GM20431 (cell line): ENCODE measurements around the gene SDHA.

ENCODE experiments used
- in situ Hi-C: fragments of 300-500 bp; cut with MseI, MboI; formaldehyde crosslinking; loops from one replicate; pipeline ENCODE4 v1.15.0; 2020; ENCODE audit warnings: low sequenced_read_pairs; ENCODE audit not compliant: unreplicated experiment

Gene SDHA

DNA sequence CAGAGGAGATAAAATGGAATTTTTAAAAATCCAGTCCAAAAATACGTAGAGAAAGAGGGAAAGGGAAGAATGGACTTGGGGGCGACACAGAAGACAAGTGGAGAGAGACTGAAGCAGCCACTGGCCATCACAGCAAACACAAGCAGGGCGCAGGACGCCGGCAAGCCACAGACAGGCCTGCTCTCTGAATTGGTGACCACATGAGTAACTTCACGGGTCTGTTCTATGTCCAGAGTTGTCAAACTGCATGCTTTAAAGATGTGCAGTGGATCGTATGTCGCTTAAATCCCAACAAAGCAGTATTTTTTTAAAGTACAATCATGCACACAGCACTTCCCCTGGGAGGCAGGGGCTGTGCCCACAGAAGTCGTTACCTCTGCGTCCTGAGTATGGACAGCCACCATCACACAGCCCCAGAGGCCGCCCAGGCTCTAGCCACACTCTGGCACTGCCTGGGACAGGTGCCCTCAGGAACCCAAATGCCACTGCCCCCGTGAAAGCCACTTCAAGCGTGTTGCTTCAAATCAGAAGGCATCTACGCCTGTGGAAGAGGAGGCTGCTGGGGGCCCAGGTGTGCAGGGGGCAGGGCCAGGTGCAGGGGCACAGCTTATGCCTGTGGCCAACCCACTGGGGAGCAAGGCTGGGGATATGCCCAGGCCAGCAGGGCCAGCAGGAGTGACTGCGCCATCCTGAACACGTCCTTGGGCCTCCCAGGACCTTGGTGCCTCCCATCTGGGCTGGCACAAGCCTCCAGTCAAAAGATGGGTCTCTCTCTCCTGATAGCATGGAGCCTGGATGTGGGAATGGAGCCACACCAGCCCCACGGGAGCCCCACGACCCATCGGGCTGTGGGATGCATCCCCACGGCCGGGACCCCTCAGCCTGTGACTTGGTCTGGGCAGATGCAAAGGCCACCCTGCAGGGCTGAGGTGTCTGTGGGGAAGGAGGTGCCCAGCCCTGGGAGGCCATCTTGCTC is 32.7 kb upstream of the SDHA start:
- in situ Hi-C loops = no loop called here

DNA sequence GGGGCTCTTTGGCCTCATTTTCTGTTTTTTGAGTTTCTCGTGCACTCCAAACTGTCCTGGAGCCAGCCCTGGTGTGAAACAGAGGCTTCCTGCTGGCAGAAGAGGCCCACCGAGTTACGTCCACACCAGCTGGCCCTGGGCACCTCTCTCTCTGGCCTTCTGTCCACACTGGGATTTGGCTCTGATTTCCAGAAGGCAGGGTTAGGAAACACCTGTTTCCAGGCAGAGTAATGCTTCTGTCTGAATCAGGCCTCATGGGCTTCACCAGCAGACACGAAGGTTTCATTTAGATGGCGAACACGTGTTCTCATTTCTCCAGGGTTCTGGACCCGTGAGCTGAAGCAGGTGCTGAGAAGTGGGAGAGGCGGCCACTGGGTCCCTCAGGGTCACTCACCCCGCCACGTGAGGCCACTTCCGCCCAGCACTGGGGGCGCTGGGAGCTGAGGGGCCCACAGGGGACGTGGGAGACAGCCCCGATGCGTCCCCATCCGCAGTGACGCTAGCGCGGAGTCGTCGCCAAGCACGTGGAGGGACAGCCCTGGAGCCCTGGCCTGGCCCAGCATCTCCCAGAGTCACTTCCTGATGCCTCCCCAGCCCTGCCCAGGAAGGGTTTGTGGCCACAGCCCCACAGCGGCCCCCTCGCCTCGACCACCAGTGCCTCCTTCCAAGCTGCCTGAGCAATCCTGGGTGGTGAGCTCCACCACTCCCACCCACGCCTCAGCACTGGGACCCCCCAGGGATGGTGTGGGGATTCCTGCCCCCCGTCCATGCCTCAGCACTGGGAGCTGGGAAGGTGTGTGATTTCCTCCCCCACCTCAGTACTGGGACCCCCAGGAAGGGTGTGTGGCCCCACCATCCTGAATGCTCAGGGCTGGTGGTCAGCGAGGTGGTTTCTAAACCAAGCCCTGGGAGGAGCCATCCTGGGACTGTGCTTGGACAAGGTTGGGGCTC is 31.8 kb upstream of the SDHA start:
- in situ Hi-C loops = no loop called here

DNA sequence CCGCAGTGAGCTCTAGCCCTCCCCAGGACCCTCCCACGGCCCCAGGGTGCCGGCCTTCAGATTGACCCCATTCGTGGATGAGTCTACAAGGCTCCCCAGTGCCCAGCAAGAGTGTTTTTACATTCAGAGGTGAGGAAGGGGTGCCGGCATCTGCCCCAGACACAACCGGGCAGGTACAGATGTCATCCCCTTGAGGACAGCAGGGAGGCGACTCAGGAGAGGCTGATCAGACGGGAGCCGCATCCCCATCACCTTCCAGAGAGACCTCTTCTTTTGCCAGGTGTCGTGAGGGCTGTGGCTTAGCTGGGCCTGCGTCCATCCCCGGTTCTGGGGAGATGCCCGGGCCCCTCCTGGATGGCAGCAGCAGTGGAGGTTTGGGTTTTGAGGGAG is 31.1 kb upstream of the SDHA start:
- in situ Hi-C loops = no loop called here

DNA sequence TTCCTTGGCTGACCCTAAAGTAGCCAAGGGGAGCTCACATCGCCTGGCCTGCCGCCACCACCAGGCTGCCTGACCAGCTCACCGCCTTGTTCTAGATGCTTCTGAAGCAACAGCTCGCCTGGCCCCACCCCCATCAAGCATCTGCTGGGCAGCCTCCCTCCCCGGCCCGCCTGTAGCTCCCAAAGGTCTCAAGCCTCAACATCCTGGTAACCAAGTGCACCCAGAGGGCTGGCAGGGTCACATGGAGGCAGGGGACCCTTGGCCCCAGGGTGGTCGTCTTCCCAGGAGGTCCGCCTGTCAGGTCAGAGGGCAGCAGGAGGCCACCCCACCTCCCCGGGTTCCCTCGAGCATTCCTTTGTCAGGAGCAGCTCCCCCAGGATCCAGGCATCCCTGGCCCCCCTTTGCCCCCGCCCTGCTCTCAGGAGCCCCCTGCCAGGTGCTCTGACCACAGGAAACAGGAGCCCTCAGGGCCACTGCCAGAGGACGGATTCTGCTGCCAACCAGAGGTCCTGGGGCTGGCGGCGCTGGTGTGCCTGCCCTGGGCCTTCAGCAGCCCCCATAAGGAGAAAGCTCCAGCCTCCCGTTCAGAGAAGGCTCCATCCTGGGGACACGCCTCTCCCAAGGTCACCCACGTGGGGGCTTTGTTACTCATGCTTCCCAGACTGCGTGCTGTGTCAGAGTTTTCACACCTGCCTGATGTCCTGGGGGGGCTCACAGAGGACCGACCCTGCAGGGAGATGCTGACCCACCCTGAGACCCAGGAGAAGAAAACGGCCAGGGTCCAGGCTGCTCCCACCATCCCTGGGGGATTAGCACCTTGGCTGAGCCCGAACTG is 30.3 kb upstream of the SDHA start:
- in situ Hi-C loops = no loop called here

DNA sequence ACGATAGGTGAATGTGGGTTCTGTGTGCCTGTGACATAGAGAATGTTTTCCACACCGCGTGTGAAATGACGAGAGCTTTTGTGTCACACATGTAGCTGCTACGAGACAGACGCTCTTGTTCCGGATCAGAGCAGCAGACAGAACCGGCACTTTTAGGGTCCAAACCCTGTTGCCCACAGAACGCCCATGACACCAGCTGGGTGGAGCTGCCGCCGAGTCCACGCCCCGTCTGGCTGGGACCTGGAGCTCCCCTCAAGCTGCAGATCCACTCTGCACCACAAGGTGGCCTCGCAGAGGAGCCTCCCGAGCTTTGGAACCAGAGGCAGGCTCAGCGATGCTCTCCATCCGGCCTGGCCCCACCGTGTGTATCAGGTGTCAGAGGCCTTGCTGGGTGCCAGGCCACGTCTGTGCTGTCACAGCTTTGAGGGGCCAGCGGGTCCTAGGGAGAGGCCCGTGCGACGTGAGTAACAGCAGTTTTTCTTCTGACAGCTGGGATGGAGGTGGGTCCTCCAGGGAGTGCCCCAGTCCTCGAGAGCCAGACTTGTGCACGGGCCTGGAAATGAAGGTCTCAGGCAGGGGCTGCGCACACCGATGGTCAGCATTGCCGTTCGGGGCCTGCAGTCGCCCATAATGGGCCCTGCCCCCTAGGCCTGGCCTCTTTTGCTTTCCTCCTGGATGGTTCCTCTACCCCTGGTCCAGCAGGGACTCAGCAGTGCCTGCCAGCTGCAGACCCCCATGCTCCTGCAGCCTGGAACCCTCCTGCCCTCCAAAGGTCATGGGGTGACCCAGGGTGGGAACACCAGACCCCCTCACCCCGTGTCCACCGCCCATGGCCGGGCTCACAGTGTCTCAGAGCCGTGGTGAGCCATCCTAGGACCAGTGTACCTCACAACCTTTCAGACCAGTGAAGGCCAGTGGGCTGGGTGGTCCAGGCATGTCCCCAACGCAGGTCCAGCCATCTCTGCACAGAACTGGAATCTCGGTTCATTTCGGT is 29.3 kb upstream of the SDHA start:
- in situ Hi-C loops = no loop called here

DNA sequence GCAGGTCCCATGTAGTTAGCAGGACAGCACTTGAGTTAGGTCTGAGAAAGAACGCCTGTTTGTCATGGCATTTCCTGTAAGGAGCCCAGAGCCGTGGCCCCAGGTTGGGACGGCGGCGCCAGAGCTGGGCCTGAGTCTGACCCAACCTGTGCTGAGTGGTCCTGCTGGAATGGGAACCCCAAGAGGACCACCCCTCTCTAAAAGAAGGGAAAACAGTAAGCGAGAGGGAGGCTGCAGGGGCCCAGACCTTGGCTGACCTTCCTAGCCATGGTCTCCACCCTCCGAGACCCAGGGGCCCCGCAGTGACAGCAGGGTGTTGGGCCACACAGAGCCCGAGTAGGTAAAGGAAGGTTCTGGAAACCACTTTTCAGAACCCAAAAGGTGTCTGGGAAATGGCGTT is 28.6 kb upstream of the SDHA start:
- in situ Hi-C loops = no loop called here

DNA sequence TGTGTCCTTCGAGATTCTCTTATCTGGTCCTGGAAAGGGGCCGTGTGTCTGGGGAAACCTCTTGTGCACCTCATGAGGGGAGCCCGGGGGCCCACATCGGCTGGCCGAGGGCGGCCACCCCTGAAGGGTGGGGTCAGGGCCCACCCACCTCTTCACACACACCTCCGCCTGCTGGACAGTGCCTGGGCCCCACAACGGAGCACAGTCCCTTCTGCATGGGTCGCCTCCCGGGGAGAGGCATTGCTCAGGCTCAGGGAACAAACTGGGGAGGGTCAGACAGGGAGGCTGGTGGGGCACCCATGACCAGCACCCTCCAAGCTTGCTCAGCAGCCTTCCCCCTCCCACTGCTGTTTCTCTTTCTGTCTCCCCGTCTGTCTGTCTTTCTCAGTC is 28.1 kb upstream of the SDHA start:
- in situ Hi-C loops = no loop called here

DNA sequence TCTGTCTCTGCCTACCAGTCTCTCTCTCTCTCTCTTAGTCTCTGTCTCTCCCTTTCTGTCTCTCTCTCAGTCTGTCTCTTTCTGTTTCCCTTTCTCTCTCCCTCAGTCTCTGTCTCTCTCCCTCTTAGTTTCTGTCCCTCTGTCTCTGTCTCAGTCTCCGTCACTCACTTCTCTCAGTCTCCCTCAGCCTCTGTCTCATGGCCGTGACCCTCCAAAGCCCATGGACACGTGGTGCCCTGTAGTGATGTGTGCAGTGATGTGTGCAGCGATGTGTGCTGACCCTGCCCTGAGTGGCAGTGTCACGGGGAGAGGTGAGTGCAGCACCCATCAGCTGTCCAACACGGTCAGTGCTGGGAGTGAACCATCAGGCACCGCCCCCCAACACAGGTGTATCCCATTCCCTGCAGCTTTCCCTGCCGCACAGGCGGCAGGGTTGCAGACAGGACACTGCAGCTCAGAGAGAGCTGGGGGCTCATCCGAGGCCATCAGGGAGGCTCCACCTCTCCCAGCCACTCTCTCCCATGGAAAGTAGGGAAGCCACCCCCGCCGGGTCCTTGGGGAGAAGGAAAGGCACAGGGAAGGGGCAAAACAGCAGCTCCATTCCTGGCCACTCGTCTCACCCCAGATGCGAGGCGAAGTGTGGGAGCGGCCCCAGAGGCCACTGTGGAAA is 27.6 kb upstream of the SDHA start:
- in situ Hi-C loops = no loop called here

DNA sequence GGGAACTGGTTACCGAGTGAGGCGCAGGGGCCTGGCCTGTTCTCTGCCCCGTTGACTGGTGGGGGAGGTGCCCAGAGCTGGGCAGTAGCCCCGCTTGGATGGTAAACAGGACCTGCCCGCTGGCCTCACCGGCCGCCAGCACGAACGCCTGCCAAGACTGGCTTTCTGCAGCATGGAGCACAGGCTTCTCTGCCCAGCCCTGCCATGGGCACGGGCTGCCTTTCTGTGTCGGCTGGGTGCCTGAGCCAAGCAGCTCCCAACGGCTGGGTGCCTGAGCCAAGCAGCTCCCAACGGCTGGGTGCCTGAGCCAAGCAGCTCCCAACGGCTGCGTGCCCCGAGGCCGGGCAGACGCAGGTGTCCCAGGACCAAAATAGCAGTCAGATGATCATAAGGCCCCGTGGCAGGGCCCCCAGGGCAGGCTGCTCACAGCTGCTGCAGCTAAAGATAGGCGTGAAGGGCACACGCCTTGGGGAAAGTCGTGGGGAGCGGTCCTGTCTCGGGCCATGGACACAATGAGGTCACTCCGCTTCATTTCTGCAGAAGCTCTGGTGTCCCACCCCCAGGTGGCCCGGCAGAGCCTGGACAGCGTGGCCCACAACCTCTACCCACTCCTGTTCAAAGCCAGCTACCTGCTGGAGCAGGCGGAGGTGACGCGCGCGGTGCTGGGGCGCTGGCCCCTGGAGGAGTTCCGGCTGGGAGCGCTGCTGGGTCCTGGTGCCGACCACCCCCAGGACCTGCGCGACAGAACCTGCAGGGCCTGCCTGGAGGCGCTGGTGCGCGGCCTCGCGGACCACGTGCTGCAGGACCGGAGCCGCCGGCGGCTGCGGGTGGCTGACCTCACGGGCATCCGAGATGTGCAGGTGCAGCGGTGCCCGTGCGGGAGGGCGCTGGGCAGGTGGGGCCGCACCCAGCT is 26.8 kb upstream of the SDHA start, which contains the start of gene LRRC14B:
Gene LRRC14B (plus strand): TSS at position 460 of the 913 bp plus-strand sequence. CDS start 44 bp downstream, at position 504.
- in situ Hi-C loops = no loop called here

DNA sequence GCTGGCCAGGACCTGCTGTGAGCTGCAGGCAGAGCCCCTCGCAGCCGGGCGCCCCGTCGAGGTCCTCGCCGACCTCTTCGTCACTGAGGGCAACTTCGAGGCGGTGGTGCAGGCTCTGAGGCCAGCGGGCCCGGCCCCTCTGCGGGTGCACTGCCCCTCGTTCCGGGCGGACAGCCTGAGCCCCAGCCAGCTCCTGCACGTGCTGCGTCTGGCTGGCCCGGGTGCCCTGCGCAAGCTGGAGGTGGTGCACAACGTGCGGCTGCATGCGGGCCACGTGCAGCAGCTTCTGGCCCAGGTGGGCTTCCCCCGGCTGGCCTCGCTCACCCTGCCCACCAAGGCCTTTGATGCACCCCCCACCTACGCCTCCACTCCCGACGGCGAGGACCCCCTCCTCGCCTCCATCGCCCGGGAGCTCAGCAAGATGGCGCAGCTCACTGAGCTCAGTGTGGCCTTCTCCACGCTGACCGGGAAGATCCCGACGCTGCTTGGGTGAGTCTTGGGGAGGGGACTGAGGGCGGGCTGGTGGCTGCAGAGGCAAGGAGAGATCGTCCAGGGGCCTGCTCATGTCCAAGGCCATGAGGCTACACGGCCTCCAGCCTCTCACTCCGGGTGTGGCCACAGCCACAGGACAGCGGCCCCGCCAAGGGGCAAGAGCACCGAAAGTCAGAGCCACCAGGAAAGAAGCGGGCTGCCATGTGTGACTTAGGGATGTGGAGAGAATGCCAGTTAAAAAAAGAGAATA is 26.0 kb upstream of the SDHA start:
- in situ Hi-C loops = no loop called here

DNA sequence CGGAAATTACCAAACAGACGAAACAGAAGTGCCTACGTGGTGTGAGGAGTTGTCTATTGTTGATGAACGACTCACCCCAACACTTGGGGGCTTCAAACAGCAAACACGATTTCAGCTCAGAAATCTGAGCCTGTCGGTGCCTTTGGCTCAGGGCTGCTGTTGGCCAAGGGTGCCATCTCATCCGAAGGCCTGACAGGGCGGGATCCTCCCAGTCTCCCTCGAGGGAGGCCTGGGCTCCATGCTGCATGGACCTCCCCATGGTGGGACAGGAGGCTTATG is 25.5 kb upstream of the SDHA start:
- in situ Hi-C loops = no loop called here

DNA sequence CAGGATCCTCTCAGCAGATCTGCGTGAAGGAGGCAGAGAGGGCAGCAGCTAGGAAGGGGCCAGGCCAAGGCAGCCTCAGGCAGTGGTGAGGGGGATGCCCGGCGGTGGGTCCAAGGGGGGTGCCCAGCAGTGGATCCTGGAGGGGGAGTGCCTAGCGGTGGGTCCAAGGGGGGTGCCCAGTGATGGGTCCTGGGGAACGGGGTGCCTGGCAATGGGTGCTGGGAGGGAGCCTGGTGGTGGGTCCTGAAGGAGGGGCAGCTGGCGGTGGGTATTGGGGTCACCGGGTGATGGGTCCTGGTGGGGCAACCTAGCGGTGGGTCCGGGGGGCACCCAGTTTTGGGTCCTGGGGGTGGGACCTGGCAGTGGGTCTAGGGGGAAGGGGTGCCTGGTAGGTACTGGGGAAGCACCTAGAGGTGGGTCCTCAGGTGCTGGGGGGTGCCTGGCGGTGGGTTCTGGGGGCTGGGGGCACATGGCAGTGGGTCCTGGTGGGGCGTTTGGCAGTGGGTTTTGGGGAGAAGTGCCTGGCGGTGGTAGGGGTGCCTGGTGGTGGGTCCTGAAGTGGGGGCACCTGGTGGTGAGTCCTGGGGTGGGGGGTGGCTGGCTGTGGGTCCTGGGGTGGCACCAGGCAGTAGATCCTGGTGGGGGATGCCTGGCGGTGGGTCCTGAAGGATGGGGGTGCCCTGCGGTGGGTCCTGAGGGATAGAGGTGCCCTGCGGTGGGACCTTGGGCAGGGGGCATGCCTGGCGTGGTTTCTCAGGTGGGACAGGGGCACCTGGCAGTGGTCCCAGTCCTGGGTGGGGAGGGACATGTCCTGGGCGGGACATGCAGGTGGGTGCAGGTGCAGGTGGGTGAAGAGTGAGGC is 24.9 kb upstream of the SDHA start:
- in situ Hi-C loops = no loop called here

DNA sequence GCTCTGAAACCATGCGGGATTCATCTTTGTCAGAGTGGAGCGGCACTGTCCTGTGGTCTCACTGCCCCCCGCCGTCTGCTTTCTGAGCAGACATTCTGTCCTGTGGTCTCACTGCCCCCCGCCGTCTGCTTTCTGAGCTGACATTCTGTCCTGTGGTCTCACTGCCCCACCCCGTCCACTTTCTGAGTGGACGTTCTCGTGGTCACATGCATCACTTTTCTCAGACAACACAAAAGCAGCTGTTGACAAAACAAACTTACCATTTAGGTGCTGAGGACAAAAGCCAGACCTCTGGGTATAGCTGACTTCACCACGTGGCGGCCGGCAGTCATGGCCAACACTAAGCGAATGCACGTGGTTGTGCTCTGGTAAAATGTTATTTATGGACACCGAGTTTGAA is 24.0 kb upstream of the SDHA start:
- in situ Hi-C loops = no loop called here

DNA sequence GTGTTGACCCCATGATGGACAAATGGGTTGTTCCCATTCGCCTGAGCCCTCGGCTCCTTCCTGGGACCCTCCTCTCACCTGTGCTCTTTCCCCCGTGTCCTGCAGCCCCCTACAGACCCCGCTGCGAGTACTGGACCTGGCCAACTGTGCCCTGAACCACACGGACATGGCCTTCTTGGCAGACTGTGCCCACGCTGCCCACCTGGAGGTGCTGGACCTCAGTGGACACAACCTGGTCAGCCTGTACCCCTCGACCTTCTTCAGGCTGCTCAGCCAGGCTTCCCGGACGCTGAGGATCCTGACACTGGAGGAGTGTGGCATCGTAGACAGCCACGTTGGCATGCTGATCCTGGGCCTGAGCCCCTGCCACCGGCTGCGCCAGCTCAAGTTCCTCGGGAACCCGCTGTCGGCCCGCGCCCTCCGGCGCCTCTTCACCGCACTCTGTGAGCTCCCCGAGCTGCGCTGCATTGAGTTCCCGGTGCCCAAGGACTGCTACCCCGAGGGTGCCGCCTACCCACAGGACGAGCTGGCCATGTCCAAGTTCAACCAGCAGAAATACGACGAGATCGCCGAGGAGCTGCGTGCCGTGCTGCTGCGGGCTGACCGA is 23.4 kb upstream of the SDHA start:
- in situ Hi-C loops = no loop called here

DNA sequence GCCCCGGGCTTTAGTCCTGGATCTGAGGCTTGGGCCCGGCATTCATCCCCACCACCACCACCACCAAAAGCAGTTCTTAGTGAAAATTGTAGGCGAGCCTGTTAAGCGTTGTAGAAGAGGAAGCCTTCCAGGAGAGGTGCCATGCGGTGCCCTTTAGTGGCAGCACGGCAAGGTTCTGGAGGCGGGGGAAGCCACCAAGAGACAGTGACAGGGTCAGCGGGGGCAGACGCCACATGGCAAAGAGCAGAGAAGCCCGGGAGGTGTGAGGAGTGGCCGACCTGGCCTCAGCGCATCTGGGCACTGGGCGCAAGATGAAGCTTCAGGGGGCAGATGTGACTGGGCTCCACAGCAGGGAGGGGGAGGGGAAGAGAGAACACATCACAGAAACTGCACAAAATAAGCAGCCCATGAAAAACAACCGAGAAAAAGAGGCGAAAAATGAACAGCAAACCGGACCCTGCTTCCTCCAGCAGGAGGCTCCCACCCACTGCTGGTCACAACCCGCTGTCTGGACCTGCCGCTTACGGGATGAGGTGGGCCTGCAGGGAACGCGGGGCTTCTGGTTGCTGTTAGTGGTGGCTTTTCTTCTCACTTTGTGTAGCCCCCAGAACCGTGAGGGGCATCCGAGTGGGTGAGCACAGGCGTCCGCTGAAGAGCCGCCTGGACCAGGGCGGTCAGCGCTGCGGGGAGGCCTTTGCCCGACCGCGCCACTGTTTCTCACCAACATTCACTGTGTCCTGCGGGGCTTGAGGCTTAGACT is 22.5 kb upstream of the SDHA start:
- in situ Hi-C loops = no loop called here
